GM19099 (cell line): Measurements from ENCODE around the gene DAGLA.

Source experiments
- POLR2A ChIP-seq: IDR thresholded peaks from 3 replicates; pipeline ENCODE4 v1.6.1; 2011; ENCODE audit warnings: low read depth; ENCODE audit not compliant: insufficient read length; ENCODE audit errors: extremely low read depth

Gene DAGLA

GRCh38 chr11:61791737-61792309, 111.6 kb downstream of the DAGLA start:
- no peak for TF ChIP-seq POLR2A

GRCh38 chr11:61792310-61793082, 112.3 kb downstream of the DAGLA start, which contains the start of the genes FEN1 and TMEM258:
Gene FEN1, plus strand, starts transcription at chr11:61792911. Its CDS starts 2,451 bp downstream, at chr11:61795362.
Gene TMEM258, minus strand, starts transcription at chr11:61792599. Its CDS starts 41 bp downstream, at chr11:61792558.
- TF ChIP-seq POLR2A: peak; percentile 94

GRCh38 chr11:61793083-61793828, 113.1 kb downstream of the DAGLA start:
- TF ChIP-seq POLR2A: no peak

GRCh38 chr11:61793829-61794204, 113.6 kb downstream of the DAGLA start:
- no peak for TF ChIP-seq POLR2A

GRCh38 chr11:61794579-61794978, 114.4 kb downstream of the DAGLA start:
- no peak for TF ChIP-seq POLR2A

- no peak for TF ChIP-seq POLR2A
Measured at GRCh38 chr11:61795459-61795858, 115.3 kb downstream of the DAGLA start.

- TF ChIP-seq POLR2A: no peak
Measured at GRCh38 chr11:61795876-61796526, 115.8 kb downstream of the DAGLA start.
